HTR-8/SVneo (cell line): ENCODE results near the gene GADD45GIP1.

Source experiments
- DNase-seq: peaks from one replicate; pipeline ENCODE4 v3.0.0; 2011; ENCODE audit warnings: low spot score, mixed read lengths; ENCODE audit not compliant: insufficient read length
- FAIRE-seq: peaks from 2 replicates; lab custom pipeline; 2011; peaks lifted over from hg19 to GRCh38; lab: Jason Lieb, UNC

Gene GADD45GIP1

GRCh38 chr19:12956446-12957388 is at the start of gene GADD45GIP1:
Gene GADD45GIP1, minus strand, starts transcription at chr19:12957223. Its CDS starts 11 bp downstream, at chr19:12957212.
- DNase-seq (peak; percentile 87), FAIRE-seq (peak; percentile 60)

GRCh38 chr19:13005861-13006370 is 48.9 kb upstream of the GADD45GIP1 start:
- FAIRE-seq (no peak), DNase-seq (no peak)

- no peak for FAIRE-seq
These were observed 48.2 kb upstream of the GADD45GIP1 start for GRCh38 chr19:13005253-13005652.

GRCh38 chr19:13004273-13004672 is 47.2 kb upstream of the GADD45GIP1 start:
- FAIRE-seq (no peak), DNase-seq (no peak)

More at GRCh38 chr19:13005253-13005652, 48.2 kb upstream of the GADD45GIP1 start:
- DNase-seq, result no peak

GRCh38 chr19:13003081-13003480 is 46.1 kb upstream of the GADD45GIP1 start:
- DNase-seq (no peak), FAIRE-seq (peak; percentile 31)

- DNase-seq (no peak), FAIRE-seq (no peak)
These were observed 45.3 kb upstream of the GADD45GIP1 start for GRCh38 chr19:13002166-13002898.

- FAIRE-seq, result peak; percentile 87
- DNase-seq, result no peak
These were observed 44.6 kb upstream of the GADD45GIP1 start for GRCh38 chr19:13001502-13002165.

- no peak for DNase-seq
- FAIRE-seq, result no peak
These were observed 44.1 kb upstream of the GADD45GIP1 start for GRCh38 chr19:13001166-13001501.

- DNase-seq (no peak), FAIRE-seq (peak; percentile 36)
These were observed 41.2 kb upstream of the GADD45GIP1 start for GRCh38 chr19:12997967-12998940.

- DNase-seq (no peak), FAIRE-seq (peak; percentile 44)
These were observed 40.4 kb upstream of the GADD45GIP1 start for GRCh38 chr19:12997179-12997966.

- no peak for FAIRE-seq
- DNase-seq, result no peak
These were observed 39.5 kb upstream of the GADD45GIP1 start for GRCh38 chr19:12996406-12997094.

GRCh38 chr19:12995596-12996405 is 38.8 kb upstream of the GADD45GIP1 start:
- peak; percentile 83 for FAIRE-seq
- no peak for DNase-seq

- FAIRE-seq (peak; percentile 98), DNase-seq (no peak)
These were observed 37.9 kb upstream of the GADD45GIP1 start, which contains the start of gene NFIX for GRCh38 chr19:12994701-12995595. Gene NFIX, plus strand, starts transcription at chr19:12995475. Its CDS starts 363 bp downstream, at chr19:12995838.

GRCh38 chr19:12993562-12993961 is 36.5 kb upstream of the GADD45GIP1 start:
- no peak for DNase-seq
- FAIRE-seq, result peak; percentile 66

- DNase-seq (no peak), FAIRE-seq (no peak)
These were observed 35.7 kb upstream of the GADD45GIP1 start for GRCh38 chr19:12992729-12993128.

- no peak for FAIRE-seq
- DNase-seq, result no peak
These were observed 34.3 kb upstream of the GADD45GIP1 start for GRCh38 chr19:12991296-12991695.
